Measurements from ENCODE around the gene ZNF831.

ZNF831 gene

DNA sequence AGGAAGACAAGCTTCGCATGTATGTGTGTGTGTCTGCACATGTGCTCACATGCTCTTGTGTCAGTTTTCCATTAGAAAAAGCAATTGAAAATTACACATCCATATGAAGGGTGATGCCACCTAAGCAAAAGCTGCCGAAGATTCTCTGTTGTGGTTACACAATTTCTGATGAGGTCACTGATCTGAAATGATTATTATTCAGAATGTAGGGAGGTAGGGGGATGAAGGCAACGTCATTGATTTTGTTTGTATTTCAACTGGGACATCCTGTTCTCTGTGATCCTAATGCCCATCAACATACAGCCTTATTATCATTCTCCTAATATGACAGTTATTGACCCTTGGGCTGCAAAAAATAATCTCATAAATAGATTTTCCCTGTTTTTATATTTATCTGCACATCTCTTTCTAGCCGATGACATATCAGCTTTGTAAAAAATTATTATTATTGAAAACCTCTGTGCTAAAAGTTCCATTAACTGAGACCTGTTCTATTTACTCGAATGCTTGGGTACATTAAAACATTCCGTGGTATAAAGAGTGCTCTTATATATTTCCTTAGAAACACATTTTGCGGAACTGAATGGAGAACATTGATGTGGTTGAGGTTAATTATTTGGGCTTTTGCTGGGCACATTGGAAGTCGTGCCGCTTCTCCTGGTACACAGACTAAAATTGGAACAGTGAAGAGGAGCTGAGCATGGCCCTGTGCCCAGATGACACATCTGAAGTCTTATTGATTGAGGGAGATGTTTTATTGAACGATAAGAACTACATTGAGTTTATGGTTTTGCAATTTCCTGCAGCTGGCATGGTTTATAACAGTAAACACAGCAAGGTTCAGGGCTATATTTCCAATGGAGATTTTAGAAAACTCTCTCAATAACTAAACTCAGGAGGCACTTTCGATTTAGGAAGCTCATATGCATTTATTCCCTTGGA, 51.3 kb downstream of the ZNF831 start:
- Histone ChIP-seq H3K36me3 (replicated peaks in 1 of 2; ENCODE audit: control insufficient read depth in 2 of 2, insufficient read depth in 2 of 2, low read length in 2 of 2) (no peaks in the 10 kb centered on the region), H3K14ac (ENCODE audit: low read length) (no peak overlapping the region), H3K9ac (ENCODE audit: low read depth, low read length, poor library complexity) (no peak overlapping the region), H4K91ac (ENCODE audit: low read depth, low read length, poor library complexity) (no peak overlapping the region), H4K8ac (ENCODE audit: low read depth, low read length) (no peak overlapping the region), H3K4ac (ENCODE audit: low read length) (no peak overlapping the region), H2BK15ac (ENCODE audit: low read length) (no peak overlapping the region), H2BK12ac (ENCODE audit: low read length) (no peak overlapping the region), H3K27ac (replicated peaks; ENCODE audit: low read length) (no peak overlapping the region), H3K27me3 (ENCODE audit: control insufficient read depth in 3 of 3, insufficient read depth in 3 of 3, low read depth in 1 of 3, low read length in 3 of 3) (peaks cover 0 to 19% (median 0%) of the 10 kb centered on the region in 3 experiments), H2AFZ (ENCODE audit: low read length) (no peak overlapping the region), H2BK120ac (ENCODE audit: low read depth, low read length) (no peak overlapping the region), H2BK5ac (ENCODE audit: low read length) (no peak overlapping the region), H3K23ac (ENCODE audit: low read depth, low read length, poor library complexity) (no peak overlapping the region), H2AK5ac (ENCODE audit: low read depth, low read length) (no peak overlapping the region), H3K18ac (ENCODE audit: low read length) (no peak overlapping the region), H3K79me1 (ENCODE audit: low read depth, low read length) (no peaks in the 10 kb centered on the region), H3K4me1 (ENCODE audit: control insufficient read depth in 2 of 2, insufficient read depth in 1 of 2, low read depth in 1 of 2, low read length in 2 of 2) (peaks cover 0 to 4% of the 10 kb centered on the region in 2 donors), H3K4me2 (ENCODE audit: insufficient read depth, low read length, poor library complexity, severe bottlenecking) (no peak overlapping the region), H3K4me3 (ENCODE audit: low read length in 2 of 2) (no peak overlapping the region), H3K9me3 (replicated peaks in 1 of 2; ENCODE audit: control insufficient read depth in 2 of 2, insufficient read depth in 1 of 2, low read depth in 1 of 2, low read length in 2 of 2) (no peaks in the 10 kb centered on the region)
- DNase-seq (ENCODE audit: low spot score): no peak
- no CpG with 5 or more reads among the region's 11 CpGs for WGBS, 2 donors (ENCODE audit: extremely low coverage in 2 of 2, insufficient read length in 2 of 2, insufficient replicate concordance in 1 of 2)

DNA sequence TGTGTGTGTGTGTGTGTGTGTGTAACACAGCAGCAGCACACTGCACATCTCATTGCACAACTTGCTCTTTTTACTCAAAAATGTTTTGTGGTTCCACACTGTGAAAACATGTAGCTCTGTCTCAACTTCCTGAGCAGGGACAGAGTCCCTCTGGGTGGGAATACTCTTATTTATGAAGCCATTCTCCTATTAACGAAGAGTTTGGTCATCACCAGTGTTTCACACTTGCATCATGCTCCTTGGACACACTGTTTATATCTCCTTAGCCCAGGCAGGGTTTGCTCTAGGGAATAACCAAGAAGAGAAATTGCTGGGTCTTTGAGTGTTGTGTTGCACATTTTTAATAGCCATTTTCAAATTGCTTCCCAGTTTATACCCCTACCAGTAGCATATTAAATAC, 53.6 kb downstream of the ZNF831 start:
- H3K18ac ChIP-seq (ENCODE audit: low read length): no peak overlapping the region
- no peaks in the 10 kb centered on the region for H3K36me3 ChIP-seq (replicated peaks in 1 of 2; ENCODE audit: control insufficient read depth in 2 of 2, insufficient read depth in 2 of 2, low read length in 2 of 2)
- no CpG with 5 or more reads among the region's 1 CpG for WGBS, 2 donors (ENCODE audit: extremely low coverage in 2 of 2, insufficient read length in 2 of 2, insufficient replicate concordance in 1 of 2)
- H3K27me3 ChIP-seq (ENCODE audit: control insufficient read depth in 3 of 3, insufficient read depth in 3 of 3, low read depth in 1 of 3, low read length in 3 of 3): peaks cover 0 to 21% (median 0%) of the 10 kb centered on the region in 3 experiments
- H2BK120ac ChIP-seq (ENCODE audit: low read depth, low read length): no peak overlapping the region
- no peak for DNase-seq (ENCODE audit: low spot score)
- peaks cover 0 to 5% of the 10 kb centered on the region in 2 donors for H3K4me1 ChIP-seq (ENCODE audit: control insufficient read depth in 2 of 2, insufficient read depth in 1 of 2, low read depth in 1 of 2, low read length in 2 of 2)
- no peak overlapping the region for H3K27ac ChIP-seq (replicated peaks; ENCODE audit: low read length)
- H3K79me1 ChIP-seq (ENCODE audit: low read depth, low read length): no peaks in the 10 kb centered on the region
- H4K8ac ChIP-seq (ENCODE audit: low read depth, low read length): no peak overlapping the region
- no peak overlapping the region for H4K91ac ChIP-seq (ENCODE audit: low read depth, low read length, poor library complexity)
- no peak overlapping the region for H2BK5ac ChIP-seq (ENCODE audit: low read length)
- no peaks in the 10 kb centered on the region for H3K9me3 ChIP-seq (replicated peaks in 1 of 2; ENCODE audit: control insufficient read depth in 2 of 2, insufficient read depth in 1 of 2, low read depth in 1 of 2, low read length in 2 of 2)
- H3K4me3 ChIP-seq (ENCODE audit: low read length in 2 of 2): no peak overlapping the region
- no peak overlapping the region for H2BK15ac ChIP-seq (ENCODE audit: low read length)
- no peak overlapping the region for H2AK5ac ChIP-seq (ENCODE audit: low read depth, low read length)
- no peak overlapping the region for H3K23ac ChIP-seq (ENCODE audit: low read depth, low read length, poor library complexity)
- H2AFZ ChIP-seq (ENCODE audit: low read length): no peak overlapping the region
- H3K9ac ChIP-seq (ENCODE audit: low read depth, low read length, poor library complexity): no peak overlapping the region
- H2BK12ac ChIP-seq (ENCODE audit: low read length): no peak overlapping the region
- H3K14ac ChIP-seq (ENCODE audit: low read length): no peak overlapping the region
- H3K4me2 ChIP-seq (ENCODE audit: insufficient read depth, low read length, poor library complexity, severe bottlenecking): no peak overlapping the region
- no peak overlapping the region for H3K4ac ChIP-seq (ENCODE audit: low read length)

DNA sequence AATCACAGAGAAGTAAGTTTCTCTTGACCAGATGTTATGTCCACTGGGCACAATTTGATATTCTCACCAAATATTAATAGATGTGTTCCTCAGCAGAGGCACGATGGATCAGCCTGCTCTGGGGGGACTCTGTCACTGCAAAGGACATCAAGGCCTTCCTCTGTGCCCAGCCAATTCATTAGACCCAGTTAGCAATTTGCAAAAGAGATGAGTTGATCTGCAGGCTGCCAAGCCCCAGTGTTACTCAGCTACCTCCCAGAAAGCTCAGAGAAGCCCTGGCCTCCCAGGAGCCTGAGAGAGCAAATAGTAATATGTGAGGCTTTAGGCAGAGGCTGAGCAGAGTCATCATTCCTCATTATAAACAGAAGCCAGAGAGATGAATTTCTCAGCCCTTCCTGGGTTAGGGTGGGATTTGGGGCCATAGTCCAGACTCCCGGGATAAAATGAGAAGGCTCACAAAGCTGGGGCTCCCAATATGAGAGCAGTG, 54.2 kb downstream of the ZNF831 start:
- Histone ChIP-seq H3K9ac (ENCODE audit: low read depth, low read length, poor library complexity) (no peak overlapping the region), H2BK5ac (ENCODE audit: low read length) (no peak overlapping the region), H2AK5ac (ENCODE audit: low read depth, low read length) (no peak overlapping the region), H4K91ac (ENCODE audit: low read depth, low read length, poor library complexity) (no peak overlapping the region), H3K4me3 (ENCODE audit: low read length in 2 of 2) (no peak overlapping the region), H3K4me2 (ENCODE audit: insufficient read depth, low read length, poor library complexity, severe bottlenecking) (no peak overlapping the region), H2AFZ (ENCODE audit: low read length) (no peak overlapping the region), H3K27ac (replicated peaks; ENCODE audit: low read length) (no peak overlapping the region), H3K9me3 (replicated peaks in 1 of 2; ENCODE audit: control insufficient read depth in 2 of 2, insufficient read depth in 1 of 2, low read depth in 1 of 2, low read length in 2 of 2) (no peaks in the 10 kb centered on the region), H3K27me3 (ENCODE audit: control insufficient read depth in 3 of 3, insufficient read depth in 3 of 3, low read depth in 1 of 3, low read length in 3 of 3) (peaks cover 0 to 25% (median 0%) of the 10 kb centered on the region in 3 experiments), H3K18ac (ENCODE audit: low read length) (no peak overlapping the region), H3K4me1 (ENCODE audit: control insufficient read depth in 2 of 2, insufficient read depth in 1 of 2, low read depth in 1 of 2, low read length in 2 of 2) (peaks cover 0 to 7% of the 10 kb centered on the region in 2 donors), H3K23ac (ENCODE audit: low read depth, low read length, poor library complexity) (no peak overlapping the region), H3K36me3 (replicated peaks in 1 of 2; ENCODE audit: control insufficient read depth in 2 of 2, insufficient read depth in 2 of 2, low read length in 2 of 2) (no peaks in the 10 kb centered on the region), H3K14ac (ENCODE audit: low read length) (no peak overlapping the region), H4K8ac (ENCODE audit: low read depth, low read length) (no peak overlapping the region), H3K79me1 (ENCODE audit: low read depth, low read length) (no peaks in the 10 kb centered on the region), H2BK12ac (ENCODE audit: low read length) (no peak overlapping the region), H3K4ac (ENCODE audit: low read length) (no peak overlapping the region), H2BK120ac (ENCODE audit: low read depth, low read length) (no peak overlapping the region), H2BK15ac (ENCODE audit: low read length) (no peak overlapping the region)
- no peak for DNase-seq (ENCODE audit: low spot score)
- WGBS, 2 donors (ENCODE audit: extremely low coverage in 2 of 2, insufficient read length in 2 of 2, insufficient replicate concordance in 1 of 2): no CpG with 5 or more reads among the region's 2 CpGs

DNA sequence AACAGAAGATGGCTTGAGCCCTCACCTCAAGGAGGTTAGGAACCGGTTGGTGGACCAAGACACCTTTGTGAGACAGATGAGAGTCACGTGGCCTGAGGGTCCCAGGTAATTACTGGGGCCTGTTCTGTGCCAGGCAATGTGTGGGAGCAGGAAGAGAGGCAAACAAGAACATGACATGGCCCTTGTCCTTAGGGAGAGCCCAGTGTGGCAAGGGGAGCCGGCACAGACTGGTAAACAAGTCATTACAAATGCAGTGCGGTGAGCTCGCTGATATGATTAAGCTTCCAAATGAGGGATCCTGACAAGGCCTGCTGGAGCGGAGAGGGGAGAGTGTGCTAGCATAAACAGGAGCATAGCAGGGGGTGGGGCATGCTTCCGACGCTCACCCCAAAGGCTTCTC, 55.6 kb downstream of the ZNF831 start:
- Histone ChIP-seq H2BK120ac (ENCODE audit: low read depth, low read length) (peak overlapping the region; percentile 9), H2AK5ac (ENCODE audit: low read depth, low read length) (peak overlapping the region; percentile 30), H3K4me2 (ENCODE audit: insufficient read depth, low read length, poor library complexity, severe bottlenecking) (no peak overlapping the region), H3K23ac (ENCODE audit: low read depth, low read length, poor library complexity) (no peak overlapping the region), H3K4ac (ENCODE audit: low read length) (no peak overlapping the region), H4K91ac (ENCODE audit: low read depth, low read length, poor library complexity) (no peak overlapping the region), H2AFZ (ENCODE audit: low read length) (no peak overlapping the region), H3K14ac (ENCODE audit: low read length) (peak overlapping the region; percentile 50), H2BK15ac (ENCODE audit: low read length) (peak overlapping the region; percentile 86), H3K18ac (ENCODE audit: low read length) (peak overlapping the region; percentile 15), H3K4me3 (ENCODE audit: low read length in 2 of 2) (no peak overlapping the region), H3K36me3 (replicated peaks in 1 of 2; ENCODE audit: control insufficient read depth in 2 of 2, insufficient read depth in 2 of 2, low read length in 2 of 2) (no peaks in the 10 kb centered on the region), H4K8ac (ENCODE audit: low read depth, low read length) (no peak overlapping the region), H2BK5ac (ENCODE audit: low read length) (no peak overlapping the region), H3K27ac (replicated peaks; ENCODE audit: low read length) (no peak overlapping the region), H2BK12ac (ENCODE audit: low read length) (peak overlapping the region; percentile 25), H3K79me1 (ENCODE audit: low read depth, low read length) (no peaks in the 10 kb centered on the region), H3K27me3 (ENCODE audit: control insufficient read depth in 3 of 3, insufficient read depth in 3 of 3, low read depth in 1 of 3, low read length in 3 of 3) (peaks cover 0 to 39% (median 0%) of the 10 kb centered on the region in 3 experiments), H3K9ac (ENCODE audit: low read depth, low read length, poor library complexity) (no peak overlapping the region), H3K9me3 (replicated peaks in 1 of 2; ENCODE audit: control insufficient read depth in 2 of 2, insufficient read depth in 1 of 2, low read depth in 1 of 2, low read length in 2 of 2) (no peaks in the 10 kb centered on the region), H3K4me1 (ENCODE audit: control insufficient read depth in 2 of 2, insufficient read depth in 1 of 2, low read depth in 1 of 2, low read length in 2 of 2) (peaks cover 3 to 12% of the 10 kb centered on the region in 2 donors)
- WGBS, 2 donors (ENCODE audit: extremely low coverage in 2 of 2, insufficient read length in 2 of 2, insufficient replicate concordance in 1 of 2): no CpG with 5 or more reads among the region's 8 CpGs
- no peak for DNase-seq (ENCODE audit: low spot score)
